HEK293 (cell line): ENCODE results near the gene RBBP5.

Source experiments
- CTCF ChIP-seq: fragments of 450-650 bp; formaldehyde crosslinking; IDR thresholded peaks from 2 replicates; pipeline ENCODE4 v1.5.1; 2016; ENCODE audit warnings: missing biosample characterization, missing genetic modification characterization
- OSR2 ChIP-seq: fragments of 450-650 bp; formaldehyde crosslinking; IDR thresholded peaks from 2 replicates; pipeline ENCODE4 v1.5.1; 2016; ENCODE audit warnings: missing biosample characterization, missing genetic modification characterization
- ZBTB8A ChIP-seq: fragments of 450-650 bp; formaldehyde crosslinking; IDR thresholded peaks from 2 replicates; pipeline ENCODE4 v1.5.1; 2016; ENCODE audit warnings: missing biosample characterization, missing genetic modification characterization
- ZNF239 ChIP-seq: fragments of 450-650 bp; formaldehyde crosslinking; IDR thresholded peaks from 2 replicates; pipeline ENCODE4 v1.5.1; 2016; ENCODE audit warnings: missing biosample characterization, missing genetic modification characterization
- ZNF274 ChIP-seq, 2 experiments: fragments of 200-500 bp in 1 of 2; fragments of 450-650 bp in 1 of 2; sonication (Bioruptor generic) in 1 of 2; formaldehyde crosslinking in 1 of 2; IDR thresholded peaks; 2 replicates each; pipeline versions ENCODE4 v1.5.1 to v1.6.1; 2014 to 2016; ENCODE audit warnings: borderline replicate concordance in 1 of 2, inconsistent platforms in 1 of 2, low read length in 1 of 2, missing biosample characterization in 1 of 2, missing genetic modification characterization in 1 of 2
- ZNF747 ChIP-seq: fragments of 450-650 bp; formaldehyde crosslinking; IDR thresholded peaks from 2 replicates; pipeline ENCODE4 v1.5.1; 2016; ENCODE audit warnings: missing biosample characterization, missing genetic modification characterization
- ZNF792 ChIP-seq: fragments of 450-650 bp; formaldehyde crosslinking; IDR thresholded peaks from 2 replicates; pipeline ENCODE4 v1.5.1; 2016; ENCODE audit warnings: missing biosample characterization, missing genetic modification characterization
- TF ChIP-seq, protein P1 (sequence below): fragments of 450-650 bp; IDR thresholded peaks from 2 replicates; pipeline ENCODE4 v1.5.1; 2018; ENCODE audit warnings: missing biosample characterization, mild to moderate bottlenecking, missing genetic modification characterization
- TF ChIP-seq, protein P2 (sequence below): fragments of 450-650 bp; formaldehyde crosslinking; IDR thresholded peaks from 2 replicates; pipeline ENCODE4 v1.5.1; 2016; ENCODE audit warnings: missing biosample characterization, missing genetic modification characterization

GRCh38 chr1:205170532-205171269 is 48.9 kb upstream of the RBBP5 start:
- TF ChIP-seq ZNF239 (tag by site-specific recombination), result no peak
- TF ChIP-seq ZNF747 (tag by site-specific recombination), result no peak
- no peak for TF ChIP-seq CTCF (tag by site-specific recombination)
- TF ChIP-seq OSR2 (tag by site-specific recombination), result no peak
- TF ChIP-seq ZNF274 (IDR thresholded peaks at IDR 0.05; ENCODE audit: low read length), result no peak
- no peak for TF ChIP-seq ZNF274 (tag by site-specific recombination; IDR thresholded peaks at IDR 0.05; ENCODE audit: borderline replicate concordance)
- no peak for TF ChIP-seq ZNF792 (tag by site-specific recombination)
- no peak for TF ChIP-seq ZBTB8A
- TF ChIP-seq, protein P1, sequence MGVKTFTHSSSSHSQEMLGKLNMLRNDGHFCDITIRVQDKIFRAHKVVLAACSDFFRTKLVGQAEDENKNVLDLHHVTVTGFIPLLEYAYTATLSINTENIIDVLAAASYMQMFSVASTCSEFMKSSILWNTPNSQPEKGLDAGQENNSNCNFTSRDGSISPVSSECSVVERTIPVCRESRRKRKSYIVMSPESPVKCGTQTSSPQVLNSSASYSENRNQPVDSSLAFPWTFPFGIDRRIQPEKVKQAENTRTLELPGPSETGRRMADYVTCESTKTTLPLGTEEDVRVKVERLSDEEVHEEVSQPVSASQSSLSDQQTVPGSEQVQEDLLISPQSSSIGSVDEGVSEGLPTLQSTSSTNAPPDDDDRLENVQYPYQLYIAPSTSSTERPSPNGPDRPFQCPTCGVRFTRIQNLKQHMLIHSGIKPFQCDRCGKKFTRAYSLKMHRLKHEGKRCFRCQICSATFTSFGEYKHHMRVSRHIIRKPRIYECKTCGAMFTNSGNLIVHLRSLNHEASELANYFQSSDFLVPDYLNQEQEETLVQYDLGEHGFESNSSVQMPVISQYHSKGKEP (tag by site-specific recombination), result no peak
- TF ChIP-seq, protein P2, sequence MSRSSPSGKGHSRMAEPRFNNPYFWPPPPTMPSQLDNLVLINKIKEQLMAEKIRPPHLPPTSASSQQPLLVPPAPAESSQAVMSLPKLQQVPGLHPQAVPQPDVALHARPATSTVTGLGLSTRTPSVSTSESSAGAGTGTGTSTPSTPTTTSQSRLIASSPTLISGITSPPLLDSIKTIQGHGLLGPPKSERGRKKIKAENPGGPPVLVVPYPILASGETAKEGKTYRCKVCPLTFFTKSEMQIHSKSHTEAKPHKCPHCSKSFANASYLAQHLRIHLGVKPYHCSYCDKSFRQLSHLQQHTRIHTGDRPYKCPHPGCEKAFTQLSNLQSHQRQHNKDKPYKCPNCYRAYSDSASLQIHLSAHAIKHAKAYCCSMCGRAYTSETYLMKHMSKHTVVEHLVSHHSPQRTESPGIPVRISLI, result no peak
